ENCODE results near the gene BEND6. TPM values are rescaled to one million over a fixed set of nuclear protein-coding genes. Genes with fewer than 3 reads are reported as not detected.

The BEND6 gene
- total and polyA plus RNA-seq, 2 of the 4 experiments (the other 2 are of a cell fraction), result 4.1 to 9.7 TPM

- H3K4me1 ChIP-seq (ENCODE audit: control insufficient read depth, insufficient read depth, low read length), result no peaks in the 10 kb centered on the region
- no TSS peak for BruUV-seq (replicated peaks)
- no peak overlapping the region for H3K4me3 ChIP-seq (ENCODE audit: insufficient read depth, low read depth, low read length)
- H2BK120ac ChIP-seq (ENCODE audit: low read depth, low read length), result no peak overlapping the region
- H3K4me2 ChIP-seq (ENCODE audit: low read depth, low read length), result no peak overlapping the region
- DNase-seq (no peak), ATAC-seq (ENCODE audit: low read depth) (no peak)
- no peak overlapping the region for H3K4ac ChIP-seq (ENCODE audit: low read depth, low read length)
- in situ Hi-C loops (cut with MboI; ENCODE audit: low sequenced_read_pairs) (no loop called here), dilution Hi-C loops (cut with HindIII; ENCODE audit: low sequenced_read_pairs, unreplicated experiment) (no loop called here), intact Hi-C loops (cut with micrococcal nuclease) (no loop called here)
- no peaks in the 10 kb centered on the region for H3K9me1 ChIP-seq (ENCODE audit: insufficient read depth, low read length)
- CTCF ChIA-PET, result no interaction called here
- POLR2A ChIA-PET (ENCODE audit: unreplicated experiment), result no interaction called here
- H2BK15ac ChIP-seq (ENCODE audit: low read depth, low read length), result no peak overlapping the region
- H3K18ac ChIP-seq (ENCODE audit: low read depth, low read length), result no peak overlapping the region
- H3K9ac ChIP-seq (ENCODE audit: low read depth, low read length), result no peak overlapping the region
- H3K23ac ChIP-seq (ENCODE audit: low read depth, low read length), result no peak overlapping the region
- no peak overlapping the region for H2BK20ac ChIP-seq (ENCODE audit: low read depth, low read length)
- no peaks in the 10 kb centered on the region for H3K79me1 ChIP-seq (ENCODE audit: low read depth in 1 of 2, low read length in 2 of 2)
- TF ChIP-seq RAD21 (IDR thresholded peaks at IDR 0.05; ENCODE audit: low read length), result no peak
- no peak for TF ChIP-seq FOS (IDR thresholded peaks at IDR 0.05; ENCODE audit: low read depth, low read length)
- no peak for TF ChIP-seq RCOR1 (IDR thresholded peaks at IDR 0.05; ENCODE audit: insufficient replicate concordance, low read length)
- no peak for TF ChIP-seq SMC3 (IDR thresholded peaks at IDR 0.05; ENCODE audit: low read depth, low read length)
- no peak for TF ChIP-seq RFX5 (IDR thresholded peaks at IDR 0.05; ENCODE audit: low read depth, low read length)
- no peak for TF ChIP-seq ELK1 (IDR thresholded peaks at IDR 0.05; ENCODE audit: borderline replicate concordance, low read depth, low read length)
- no peak for TF ChIP-seq MAFK (IDR thresholded peaks at IDR 0.05; ENCODE audit: low read depth, low read length)
- no peak for TF ChIP-seq MAZ (IDR thresholded peaks at IDR 0.05; ENCODE audit: borderline replicate concordance, low read depth, low read length)
- no peak for TF ChIP-seq CHD1 (IDR thresholded peaks at IDR 0.05; ENCODE audit: low read depth, low read length)
- no peak for TF ChIP-seq BHLHE40 (IDR thresholded peaks at IDR 0.05; ENCODE audit: low read depth, low read length)
- TF ChIP-seq MXI1 (IDR thresholded peaks at IDR 0.05; ENCODE audit: borderline replicate concordance, low read depth, low read length), result no peak
- no peak for TF ChIP-seq CTCF (conservative IDR thresholded peaks at IDR 0.05; ENCODE audit: low read depth, low read length)
- no peak for TF ChIP-seq NFE2L2 (IDR thresholded peaks at IDR 0.05; ENCODE audit: low read depth, low read length)
- no peak for TF ChIP-seq POLR2A (IDR thresholded peaks at IDR 0.05; ENCODE audit: low read depth, low read length)
- TF ChIP-seq, protein P1, sequence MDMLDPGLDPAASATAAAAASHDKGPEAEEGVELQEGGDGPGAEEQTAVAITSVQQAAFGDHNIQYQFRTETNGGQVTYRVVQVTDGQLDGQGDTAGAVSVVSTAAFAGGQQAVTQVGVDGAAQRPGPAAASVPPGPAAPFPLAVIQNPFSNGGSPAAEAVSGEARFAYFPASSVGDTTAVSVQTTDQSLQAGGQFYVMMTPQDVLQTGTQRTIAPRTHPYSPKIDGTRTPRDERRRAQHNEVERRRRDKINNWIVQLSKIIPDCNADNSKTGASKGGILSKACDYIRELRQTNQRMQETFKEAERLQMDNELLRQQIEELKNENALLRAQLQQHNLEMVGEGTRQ (IDR thresholded peaks at IDR 0.05; ENCODE audit: low read depth, low read length), result no peak
- no peak for TF ChIP-seq CEBPB (IDR thresholded peaks at IDR 0.05; ENCODE audit: low read depth, low read length)
- H2BK5ac ChIP-seq (ENCODE audit: low read depth, low read length, poor library complexity, severe bottlenecking), result no peak overlapping the region
- H3K9me3 ChIP-seq (ENCODE audit: control insufficient read depth, insufficient read depth, low read length), result peaks cover 7% of the 10 kb centered on the region
- H4K20me1 ChIP-seq (ENCODE audit: insufficient read depth, low read length), result no peaks in the 10 kb centered on the region
- H3K27me3 ChIP-seq (ENCODE audit: control insufficient read depth, insufficient read depth, low read length), result no peaks in the 10 kb centered on the region
- H2AFZ ChIP-seq (replicated peaks; ENCODE audit: low read length, poor library complexity), result no peak overlapping the region
- H2AK9ac ChIP-seq (replicated peaks; ENCODE audit: low read depth, low read length, poor library complexity), result no peak overlapping the region
- H4K8ac ChIP-seq (ENCODE audit: low read depth in 2 of 2, low read length in 2 of 2), result no peak overlapping the region
- no peak overlapping the region for H3K56ac ChIP-seq (ENCODE audit: extremely low read depth, insufficient read depth, low read length)
- H3K36me3 ChIP-seq (ENCODE audit: control insufficient read depth, insufficient read depth, low read length), result peaks cover 3% of the 10 kb centered on the region; the same call in 1 of the 2 replicates
- H4K5ac ChIP-seq (ENCODE audit: low read depth, low read length), result no peak overlapping the region
- H2AK5ac ChIP-seq (ENCODE audit: low read depth, low read length), result no peak overlapping the region
- no peak overlapping the region for H4K91ac ChIP-seq (ENCODE audit: insufficient read depth, low read depth, low read length)
- no peak overlapping the region for H3K14ac ChIP-seq (replicated peaks; ENCODE audit: low read depth, low read length)
- H3K27ac ChIP-seq (ENCODE audit: insufficient read depth, low read length), result no peak overlapping the region
Measured at GRCh38 chr6:56999049-56999448, 44.1 kb downstream of the BEND6 start.

All from IMR-90 (cell line).